Breast epithelium (tissue), 3 donors: Measurements from ENCODE around the gene SCN1A.

Source experiments
- POLR2A ChIP-seq: fragments of 450-650 bp; IDR thresholded peaks from one replicate; pipeline ENCODE4 v1.6.1; 2016; ENCODE audit warnings: antibody characterized with exemption, mild to moderate bottlenecking, moderate library complexity
- POLR2AphosphoS5 ChIP-seq, 3 donors: sonication (generic); formaldehyde crosslinking; IDR thresholded peaks; one replicate each; pipeline ENCODE4 v1.6.1; 2017; ENCODE audit warnings: antibody characterized with exemption in 3 of 3
- TF ChIP-seq, protein P1 (sequence below), 3 donors: fragments of 450-650 bp; IDR thresholded peaks; one replicate each; pipeline ENCODE4 v1.5.1; 2016 to 2017; ENCODE audit warnings: antibody characterized with exemption in 3 of 3, mild to moderate bottlenecking in 3 of 3, moderate library complexity in 3 of 3

DNA sequence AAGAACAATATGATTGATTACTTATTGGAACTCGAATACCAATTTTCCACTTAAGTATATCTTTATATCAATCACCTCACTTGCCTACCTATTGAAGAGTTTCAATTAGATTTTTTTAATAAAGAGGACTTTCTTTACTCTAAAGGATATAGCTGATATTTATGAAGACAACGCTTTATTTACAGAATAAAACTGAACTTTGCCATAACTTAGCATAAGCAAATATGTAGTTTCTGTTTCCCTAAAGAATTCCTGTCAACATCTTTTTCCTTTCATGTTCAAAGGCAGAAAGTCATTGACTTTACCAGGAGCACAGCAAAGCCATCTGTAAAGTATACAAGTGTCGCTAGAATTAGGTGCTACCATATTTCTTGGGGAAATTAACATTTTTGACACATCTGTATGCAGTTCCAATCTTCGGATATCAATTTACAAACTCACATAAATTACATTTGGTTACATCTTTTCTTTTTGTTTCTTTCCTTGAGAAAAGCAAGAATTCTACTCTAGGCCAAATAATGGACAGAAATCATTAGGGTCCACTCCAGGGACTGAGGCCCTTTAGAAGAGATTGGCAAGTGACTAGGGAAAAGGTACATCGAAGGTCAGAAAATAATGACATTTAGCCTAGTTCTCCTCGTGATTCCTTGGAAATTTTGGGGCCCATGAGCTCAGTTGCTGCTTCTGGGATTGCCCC is 7.5 kb upstream of the SCN1A start:
- TF ChIP-seq, protein P1, sequence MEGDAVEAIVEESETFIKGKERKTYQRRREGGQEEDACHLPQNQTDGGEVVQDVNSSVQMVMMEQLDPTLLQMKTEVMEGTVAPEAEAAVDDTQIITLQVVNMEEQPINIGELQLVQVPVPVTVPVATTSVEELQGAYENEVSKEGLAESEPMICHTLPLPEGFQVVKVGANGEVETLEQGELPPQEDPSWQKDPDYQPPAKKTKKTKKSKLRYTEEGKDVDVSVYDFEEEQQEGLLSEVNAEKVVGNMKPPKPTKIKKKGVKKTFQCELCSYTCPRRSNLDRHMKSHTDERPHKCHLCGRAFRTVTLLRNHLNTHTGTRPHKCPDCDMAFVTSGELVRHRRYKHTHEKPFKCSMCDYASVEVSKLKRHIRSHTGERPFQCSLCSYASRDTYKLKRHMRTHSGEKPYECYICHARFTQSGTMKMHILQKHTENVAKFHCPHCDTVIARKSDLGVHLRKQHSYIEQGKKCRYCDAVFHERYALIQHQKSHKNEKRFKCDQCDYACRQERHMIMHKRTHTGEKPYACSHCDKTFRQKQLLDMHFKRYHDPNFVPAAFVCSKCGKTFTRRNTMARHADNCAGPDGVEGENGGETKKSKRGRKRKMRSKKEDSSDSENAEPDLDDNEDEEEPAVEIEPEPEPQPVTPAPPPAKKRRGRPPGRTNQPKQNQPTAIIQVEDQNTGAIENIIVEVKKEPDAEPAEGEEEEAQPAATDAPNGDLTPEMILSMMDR (IDR thresholded peaks at IDR 0.05): no peak
- TF ChIP-seq POLR2AphosphoS5 (IDR thresholded peaks at IDR 0.05) (no peak), POLR2A (no peak)
